ENCODE data around the gene OR8H3. TPM values are rescaled to one million over a fixed set of nuclear protein-coding genes. Genes with fewer than 3 reads are reported as not detected.

Gene OR8H3
- total RNA-seq: not detected
- not detected for polyA plus RNA-seq

DNA sequence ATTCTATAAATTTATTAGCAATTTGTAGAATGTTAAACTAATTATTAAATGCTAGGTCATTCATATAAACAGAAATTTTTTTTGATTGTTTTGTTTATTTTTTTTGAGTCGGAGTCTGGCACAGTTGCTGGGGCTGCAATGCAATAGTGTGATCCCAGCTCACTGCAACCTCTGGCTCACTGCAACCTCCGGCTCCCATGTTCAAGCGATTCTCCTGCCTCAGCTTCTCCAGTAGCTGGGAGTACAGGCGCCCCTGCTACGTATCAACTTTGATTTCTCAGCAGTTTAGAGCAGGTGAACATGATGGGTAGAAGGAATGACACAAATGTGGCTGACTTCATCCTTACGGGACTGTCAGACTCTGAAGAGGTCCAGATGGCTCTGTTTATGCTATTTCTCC, at the start of gene OR8H3:
Gene OR8H3, plus strand, starts transcription at position 301 of the 400 bp plus-strand sequence. Its CDS starts 0 bp downstream, at position 301.
- H3K9me3 ChIP-seq (ENCODE audit: control insufficient read depth in 4 of 4, low read length in 3 of 4): no peaks in the 10 kb centered on the region
- H3K27ac ChIP-seq (ENCODE audit: low read depth in 1 of 2, low read length in 2 of 2): no peak within 1 kb of the TSS
- WGBS: 73% methylated on average over 6 of the region's 6 CpGs
- H3K4me1 ChIP-seq (ENCODE audit: control insufficient read depth in 4 of 4, insufficient read depth in 4 of 4, low read length in 3 of 4): no peaks in the 10 kb centered on the region
- no peak for DNase-seq (ENCODE audit: low spot score)
- no peak within 1 kb of the TSS for H3K9ac ChIP-seq (ENCODE audit: low read depth in 1 of 2, low read length in 2 of 2)
- H3K36me3 ChIP-seq (ENCODE audit: control insufficient read depth in 4 of 4, insufficient read depth in 3 of 4, low read depth in 1 of 4, low read length in 3 of 4): no peaks in the 10 kb centered on the region
- H3K4me3 ChIP-seq (ENCODE audit: low read depth in 1 of 3, low read length in 3 of 3): no peak within 1 kb of the TSS
- no peaks in the 10 kb centered on the region for H3K27me3 ChIP-seq (ENCODE audit: control insufficient read depth in 4 of 4, insufficient read depth in 4 of 4, low read length in 3 of 4)
- TF ChIP-seq RAD21 (IDR thresholded peaks at IDR 0.05) (no peak), JUND (IDR thresholded peaks at IDR 0.05) (no peak), RXRA (IDR thresholded peaks at IDR 0.05) (no peak), FOXA2 (IDR thresholded peaks at IDR 0.05) (no peak), MAX (IDR thresholded peaks at IDR 0.05) (no peak), FOXA1 (IDR thresholded peaks at IDR 0.05) (no peak), EGR1 (IDR thresholded peaks at IDR 0.05; ENCODE audit: low read depth in 2 of 2) (no peak), NR2F2 (IDR thresholded peaks at IDR 0.05) (no peak), TAF1 (conservative IDR thresholded peaks at IDR 0.05) (no peak), SP1 (IDR thresholded peaks at IDR 0.05) (no peak)
- TF ChIP-seq, protein P1, sequence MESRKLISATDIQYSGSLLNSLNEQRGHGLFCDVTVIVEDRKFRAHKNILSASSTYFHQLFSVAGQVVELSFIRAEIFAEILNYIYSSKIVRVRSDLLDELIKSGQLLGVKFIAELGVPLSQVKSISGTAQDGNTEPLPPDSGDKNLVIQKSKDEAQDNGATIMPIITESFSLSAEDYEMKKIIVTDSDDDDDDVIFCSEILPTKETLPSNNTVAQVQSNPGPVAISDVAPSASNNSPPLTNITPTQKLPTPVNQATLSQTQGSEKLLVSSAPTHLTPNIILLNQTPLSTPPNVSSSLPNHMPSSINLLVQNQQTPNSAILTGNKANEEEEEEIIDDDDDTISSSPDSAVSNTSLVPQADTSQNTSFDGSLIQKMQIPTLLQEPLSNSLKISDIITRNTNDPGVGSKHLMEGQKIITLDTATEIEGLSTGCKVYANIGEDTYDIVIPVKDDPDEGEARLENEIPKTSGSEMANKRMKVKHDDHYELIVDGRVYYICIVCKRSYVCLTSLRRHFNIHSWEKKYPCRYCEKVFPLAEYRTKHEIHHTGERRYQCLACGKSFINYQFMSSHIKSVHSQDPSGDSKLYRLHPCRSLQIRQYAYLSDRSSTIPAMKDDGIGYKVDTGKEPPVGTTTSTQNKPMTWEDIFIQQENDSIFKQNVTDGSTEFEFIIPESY (IDR thresholded peaks at IDR 0.05): no peak

DNA sequence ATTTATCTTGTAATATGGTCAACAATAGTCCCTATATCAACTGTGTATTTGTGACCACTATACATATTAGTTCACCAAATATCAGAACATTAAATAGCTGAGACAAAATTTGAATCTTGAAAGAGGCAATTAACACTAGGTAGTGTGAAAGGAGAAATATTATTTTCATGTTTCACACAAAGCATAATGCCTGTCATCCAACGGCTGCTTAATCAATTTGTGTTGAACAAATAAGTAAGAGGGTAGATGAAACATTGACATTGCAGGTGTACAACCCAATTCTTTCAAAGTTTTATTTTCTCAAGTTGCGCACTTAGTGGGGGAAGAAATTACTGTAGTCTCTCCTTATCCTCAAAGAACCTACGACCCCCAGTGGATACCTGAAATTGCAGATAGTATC, 32.5 kb upstream of the OR8H3 start:
- Histone ChIP-seq H3K9me3 (ENCODE audit: control insufficient read depth in 4 of 4, low read length in 3 of 4) (no peaks in the 10 kb centered on the region), H3K9ac (ENCODE audit: low read depth in 1 of 2, low read length in 2 of 2) (no peak overlapping the region), H3K4me1 (ENCODE audit: control insufficient read depth in 4 of 4, insufficient read depth in 4 of 4, low read length in 3 of 4) (no peaks in the 10 kb centered on the region), H3K27ac (ENCODE audit: low read depth in 1 of 2, low read length in 2 of 2) (no peak overlapping the region), H3K36me3 (ENCODE audit: control insufficient read depth in 4 of 4, insufficient read depth in 3 of 4, low read depth in 1 of 4, low read length in 3 of 4) (no peaks in the 10 kb centered on the region), H3K27me3 (ENCODE audit: control insufficient read depth in 4 of 4, insufficient read depth in 4 of 4, low read length in 3 of 4) (no peaks in the 10 kb centered on the region), H3K4me3 (ENCODE audit: low read depth in 1 of 3, low read length in 3 of 3) (no peak overlapping the region)
- WGBS: 68% methylated on average over 3 of the region's 3 CpGs
- no peak for DNase-seq (ENCODE audit: low spot score)
- TF ChIP-seq RAD21 (IDR thresholded peaks at IDR 0.05) (peak in 1 of 2 donors; percentile 4), YY1 (IDR thresholded peaks at IDR 0.05) (no peak)

- H3K4me1 ChIP-seq (ENCODE audit: control insufficient read depth in 4 of 4, insufficient read depth in 4 of 4, low read length in 3 of 4): no peaks in the 10 kb centered on the region
- no peak within 1 kb of the TSS for H3K27ac ChIP-seq (ENCODE audit: low read depth in 1 of 2, low read length in 2 of 2)
- no peak within 1 kb of the TSS for H3K4me3 ChIP-seq (ENCODE audit: low read depth in 1 of 3, low read length in 3 of 3)
- H3K27me3 ChIP-seq (ENCODE audit: control insufficient read depth in 4 of 4, insufficient read depth in 4 of 4, low read length in 3 of 4): no peaks in the 10 kb centered on the region
- no peak for TF ChIP-seq TAF1 (conservative IDR thresholded peaks at IDR 0.05)
- no peak for TF ChIP-seq RXRA (IDR thresholded peaks at IDR 0.05)
- TF ChIP-seq MAX (IDR thresholded peaks at IDR 0.05): no peak
- TF ChIP-seq, protein P2, sequence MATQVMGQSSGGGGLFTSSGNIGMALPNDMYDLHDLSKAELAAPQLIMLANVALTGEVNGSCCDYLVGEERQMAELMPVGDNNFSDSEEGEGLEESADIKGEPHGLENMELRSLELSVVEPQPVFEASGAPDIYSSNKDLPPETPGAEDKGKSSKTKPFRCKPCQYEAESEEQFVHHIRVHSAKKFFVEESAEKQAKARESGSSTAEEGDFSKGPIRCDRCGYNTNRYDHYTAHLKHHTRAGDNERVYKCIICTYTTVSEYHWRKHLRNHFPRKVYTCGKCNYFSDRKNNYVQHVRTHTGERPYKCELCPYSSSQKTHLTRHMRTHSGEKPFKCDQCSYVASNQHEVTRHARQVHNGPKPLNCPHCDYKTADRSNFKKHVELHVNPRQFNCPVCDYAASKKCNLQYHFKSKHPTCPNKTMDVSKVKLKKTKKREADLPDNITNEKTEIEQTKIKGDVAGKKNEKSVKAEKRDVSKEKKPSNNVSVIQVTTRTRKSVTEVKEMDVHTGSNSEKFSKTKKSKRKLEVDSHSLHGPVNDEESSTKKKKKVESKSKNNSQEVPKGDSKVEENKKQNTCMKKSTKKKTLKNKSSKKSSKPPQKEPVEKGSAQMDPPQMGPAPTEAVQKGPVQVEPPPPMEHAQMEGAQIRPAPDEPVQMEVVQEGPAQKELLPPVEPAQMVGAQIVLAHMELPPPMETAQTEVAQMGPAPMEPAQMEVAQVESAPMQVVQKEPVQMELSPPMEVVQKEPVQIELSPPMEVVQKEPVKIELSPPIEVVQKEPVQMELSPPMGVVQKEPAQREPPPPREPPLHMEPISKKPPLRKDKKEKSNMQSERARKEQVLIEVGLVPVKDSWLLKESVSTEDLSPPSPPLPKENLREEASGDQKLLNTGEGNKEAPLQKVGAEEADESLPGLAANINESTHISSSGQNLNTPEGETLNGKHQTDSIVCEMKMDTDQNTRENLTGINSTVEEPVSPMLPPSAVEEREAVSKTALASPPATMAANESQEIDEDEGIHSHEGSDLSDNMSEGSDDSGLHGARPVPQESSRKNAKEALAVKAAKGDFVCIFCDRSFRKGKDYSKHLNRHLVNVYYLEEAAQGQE (IDR thresholded peaks at IDR 0.05): no peak
- no peak for TF ChIP-seq FOXA2 (IDR thresholded peaks at IDR 0.05)
- no peak for TF ChIP-seq JUND (IDR thresholded peaks at IDR 0.05)
- no peak for TF ChIP-seq FOXA1 (IDR thresholded peaks at IDR 0.05)
- no peak for TF ChIP-seq HNF4G (IDR thresholded peaks at IDR 0.05)
- TF ChIP-seq RAD21 (IDR thresholded peaks at IDR 0.05): no peak
- TF ChIP-seq, protein P1 (IDR thresholded peaks at IDR 0.05): no peak
- TF ChIP-seq GABPA (IDR thresholded peaks at IDR 0.05 in 1 of 2, conservative IDR thresholded peaks at IDR 0.05 in 1 of 2): no peak
- TF ChIP-seq HNF4A (conservative IDR thresholded peaks at IDR 0.05): no peak
- H3K9ac ChIP-seq (ENCODE audit: low read depth in 1 of 2, low read length in 2 of 2): no peak within 1 kb of the TSS
- 56% methylated on average over 3 of the region's 3 CpGs for WGBS
- H3K9me3 ChIP-seq (ENCODE audit: control insufficient read depth in 4 of 4, low read length in 3 of 4): no peaks in the 10 kb centered on the region
- DNase-seq (ENCODE audit: low spot score): no peak
- no peaks in the 10 kb centered on the region for H3K36me3 ChIP-seq (ENCODE audit: control insufficient read depth in 4 of 4, insufficient read depth in 3 of 4, low read depth in 1 of 4, low read length in 3 of 4)
These were observed 29.2 kb upstream of the OR8H3 start, which contains the start of gene OR8I2 for GRCh38 chr11:56093008-56093407. Gene OR8I2 (plus strand): TSS chr11:56093308. CDS start chr11:56093308, 0 bp downstream.

Data from liver (tissue), 9 donors.